DMS153 treated with DMSO at 0.1 percent for 48 hours (cell line): ENCODE data around the gene ZNF135.

Source experiments
- DNase-seq: peaks from one replicate; lab custom pipeline; 2025; ENCODE audit not compliant: unreplicated experiment; lab: John Stamatoyannopoulos, UW

Gene ZNF135

GRCh38 chr19:58045411-58046050 is 13.6 kb upstream of the ZNF135 start:
- DNase-seq = no peak

GRCh38 chr19:58046856-58047255 is 12.2 kb upstream of the ZNF135 start:
- DNase-seq = no peak

GRCh38 chr19:58047672-58048071 is 11.4 kb upstream of the ZNF135 start:
- no peak for DNase-seq

GRCh38 chr19:58052256-58052655 is 6.8 kb upstream of the ZNF135 start:
- no peak for DNase-seq

- no peak for DNase-seq
These were observed 5.5 kb upstream of the ZNF135 start for GRCh38 chr19:58053480-58054156.

- no peak for DNase-seq
These were observed 3.9 kb upstream of the ZNF135 start for GRCh38 chr19:58054901-58055874.

- DNase-seq = no peak
These were observed 2.8 kb upstream of the ZNF135 start for GRCh38 chr19:58056261-58056660.

- DNase-seq = no peak
These were observed 2.2 kb upstream of the ZNF135 start for GRCh38 chr19:58056861-58057260.

- DNase-seq = no peak
These were observed 615 bp upstream of the ZNF135 start for GRCh38 chr19:58058467-58058866.

GRCh38 chr19:58059671-58060078 is 593 bp downstream of the ZNF135 start:
- no peak for DNase-seq

- DNase-seq = no peak
These were observed 1.1 kb downstream of the ZNF135 start for GRCh38 chr19:58060231-58060630.

- DNase-seq = no peak
These were observed 4.6 kb downstream of the ZNF135 start for GRCh38 chr19:58063712-58064111.

- no peak for DNase-seq
These were observed 8.3 kb downstream of the ZNF135 start for GRCh38 chr19:58067240-58067912.

GRCh38 chr19:58079792-58080191 is 20.7 kb downstream of the ZNF135 start:
- DNase-seq = no peak

GRCh38 chr19:58083021-58083420 is 23.9 kb downstream of the ZNF135 start:
- no peak for DNase-seq

- no peak for DNase-seq
These were observed 25.7 kb downstream of the ZNF135 start for GRCh38 chr19:58084596-58085347.

- no peak for DNase-seq
These were observed 26.3 kb downstream of the ZNF135 start for GRCh38 chr19:58085348-58085875.

- no peak for DNase-seq
These were observed 28.0 kb downstream of the ZNF135 start for GRCh38 chr19:58086825-58087710.

- no peak for DNase-seq
These were observed 29.5 kb downstream of the ZNF135 start for GRCh38 chr19:58088521-58089052.
